Measurements from ENCODE around the gene TMC8. TPM values are rescaled to one million over a fixed set of nuclear protein-coding genes. Genes with fewer than 3 reads are reported as not detected.

Gene TMC8
- polyA plus RNA-seq, 1 of the 3 experiments (the other 2 are of a cell fraction): 0.18 TPM

DNA sequence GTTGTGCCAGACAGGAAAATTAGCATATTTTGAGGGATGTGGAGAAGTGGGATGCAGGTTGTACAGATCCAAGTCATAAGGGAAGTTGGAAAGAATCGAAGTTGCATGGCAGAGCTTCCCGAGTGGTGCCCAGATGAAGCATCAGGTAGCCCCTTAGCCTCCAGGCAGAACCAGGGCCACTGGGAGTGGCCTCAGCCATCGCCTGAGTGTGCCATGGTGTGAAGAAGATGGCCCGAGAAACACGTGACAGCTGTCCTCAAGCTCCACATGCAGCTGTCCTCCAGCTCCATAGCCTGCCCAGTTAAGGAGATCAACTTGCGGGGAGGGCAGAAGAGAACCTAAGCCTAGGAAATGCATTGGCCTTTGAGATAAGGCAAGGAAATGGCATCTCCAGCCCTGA is 35.5 kb upstream of the TMC8 start:
- ChIA-PET POLR2A (no interaction called here), CTCF (interaction anchor here (1.6 to 3.9 kb wide), 7 partner anchors 10 to 155 kb away, joined by 4 to 29 read pairs (median 12); no protein-coding TSS in a partner anchor)
- WGBS (ENCODE audit: low lambda C conversion rate): 89% methylated on average over 6 of the region's 6 CpGs
- H3K9me2 ChIP-seq: no peaks in the 10 kb centered on the region
- no peaks in the 10 kb centered on the region for H3K79me2 ChIP-seq (ENCODE audit: insufficient read depth)
- TF ChIP-seq TEAD4 (IDR thresholded peaks at IDR 0.05; ENCODE audit: borderline replicate concordance, insufficient read depth) (no peak), GABPA (IDR thresholded peaks at IDR 0.05; ENCODE audit: low read depth) (no peak), MEF2A (IDR thresholded peaks at IDR 0.05; ENCODE audit: borderline replicate concordance, low read depth) (no peak), FOXJ3 (CRISPR knock-in tag; IDR thresholded peaks at IDR 0.05) (no peak), RFX5 (IDR thresholded peaks at IDR 0.05; ENCODE audit: low read length) (no peak), TAF1 (IDR thresholded peaks at IDR 0.05; ENCODE audit: borderline replicate concordance, low read depth, low read length) (no peak), FOSL2 (IDR thresholded peaks at IDR 0.05; ENCODE audit: borderline replicate concordance, low read depth) (no peak), YY1 (IDR thresholded peaks at IDR 0.05; ENCODE audit: low read depth) (no peak), JUND (IDR thresholded peaks at IDR 0.05) (no peak)
- TF ChIP-seq, protein P1, sequence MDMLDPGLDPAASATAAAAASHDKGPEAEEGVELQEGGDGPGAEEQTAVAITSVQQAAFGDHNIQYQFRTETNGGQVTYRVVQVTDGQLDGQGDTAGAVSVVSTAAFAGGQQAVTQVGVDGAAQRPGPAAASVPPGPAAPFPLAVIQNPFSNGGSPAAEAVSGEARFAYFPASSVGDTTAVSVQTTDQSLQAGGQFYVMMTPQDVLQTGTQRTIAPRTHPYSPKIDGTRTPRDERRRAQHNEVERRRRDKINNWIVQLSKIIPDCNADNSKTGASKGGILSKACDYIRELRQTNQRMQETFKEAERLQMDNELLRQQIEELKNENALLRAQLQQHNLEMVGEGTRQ (IDR thresholded peaks at IDR 0.05; ENCODE audit: borderline replicate concordance, low read depth, low read length): no peak
- TF ChIP-seq, protein P2, sequence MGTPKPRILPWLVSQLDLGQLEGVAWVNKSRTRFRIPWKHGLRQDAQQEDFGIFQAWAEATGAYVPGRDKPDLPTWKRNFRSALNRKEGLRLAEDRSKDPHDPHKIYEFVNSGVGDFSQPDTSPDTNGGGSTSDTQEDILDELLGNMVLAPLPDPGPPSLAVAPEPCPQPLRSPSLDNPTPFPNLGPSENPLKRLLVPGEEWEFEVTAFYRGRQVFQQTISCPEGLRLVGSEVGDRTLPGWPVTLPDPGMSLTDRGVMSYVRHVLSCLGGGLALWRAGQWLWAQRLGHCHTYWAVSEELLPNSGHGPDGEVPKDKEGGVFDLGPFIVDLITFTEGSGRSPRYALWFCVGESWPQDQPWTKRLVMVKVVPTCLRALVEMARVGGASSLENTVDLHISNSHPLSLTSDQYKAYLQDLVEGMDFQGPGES (IDR thresholded peaks at IDR 0.05; ENCODE audit: low read depth, low read length): no peak
- TF ChIP-seq, protein P3, sequence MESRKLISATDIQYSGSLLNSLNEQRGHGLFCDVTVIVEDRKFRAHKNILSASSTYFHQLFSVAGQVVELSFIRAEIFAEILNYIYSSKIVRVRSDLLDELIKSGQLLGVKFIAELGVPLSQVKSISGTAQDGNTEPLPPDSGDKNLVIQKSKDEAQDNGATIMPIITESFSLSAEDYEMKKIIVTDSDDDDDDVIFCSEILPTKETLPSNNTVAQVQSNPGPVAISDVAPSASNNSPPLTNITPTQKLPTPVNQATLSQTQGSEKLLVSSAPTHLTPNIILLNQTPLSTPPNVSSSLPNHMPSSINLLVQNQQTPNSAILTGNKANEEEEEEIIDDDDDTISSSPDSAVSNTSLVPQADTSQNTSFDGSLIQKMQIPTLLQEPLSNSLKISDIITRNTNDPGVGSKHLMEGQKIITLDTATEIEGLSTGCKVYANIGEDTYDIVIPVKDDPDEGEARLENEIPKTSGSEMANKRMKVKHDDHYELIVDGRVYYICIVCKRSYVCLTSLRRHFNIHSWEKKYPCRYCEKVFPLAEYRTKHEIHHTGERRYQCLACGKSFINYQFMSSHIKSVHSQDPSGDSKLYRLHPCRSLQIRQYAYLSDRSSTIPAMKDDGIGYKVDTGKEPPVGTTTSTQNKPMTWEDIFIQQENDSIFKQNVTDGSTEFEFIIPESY (IDR thresholded peaks at IDR 0.05; ENCODE audit: borderline replicate concordance, low read depth): no peak
- TF ChIP-seq, protein P4, sequence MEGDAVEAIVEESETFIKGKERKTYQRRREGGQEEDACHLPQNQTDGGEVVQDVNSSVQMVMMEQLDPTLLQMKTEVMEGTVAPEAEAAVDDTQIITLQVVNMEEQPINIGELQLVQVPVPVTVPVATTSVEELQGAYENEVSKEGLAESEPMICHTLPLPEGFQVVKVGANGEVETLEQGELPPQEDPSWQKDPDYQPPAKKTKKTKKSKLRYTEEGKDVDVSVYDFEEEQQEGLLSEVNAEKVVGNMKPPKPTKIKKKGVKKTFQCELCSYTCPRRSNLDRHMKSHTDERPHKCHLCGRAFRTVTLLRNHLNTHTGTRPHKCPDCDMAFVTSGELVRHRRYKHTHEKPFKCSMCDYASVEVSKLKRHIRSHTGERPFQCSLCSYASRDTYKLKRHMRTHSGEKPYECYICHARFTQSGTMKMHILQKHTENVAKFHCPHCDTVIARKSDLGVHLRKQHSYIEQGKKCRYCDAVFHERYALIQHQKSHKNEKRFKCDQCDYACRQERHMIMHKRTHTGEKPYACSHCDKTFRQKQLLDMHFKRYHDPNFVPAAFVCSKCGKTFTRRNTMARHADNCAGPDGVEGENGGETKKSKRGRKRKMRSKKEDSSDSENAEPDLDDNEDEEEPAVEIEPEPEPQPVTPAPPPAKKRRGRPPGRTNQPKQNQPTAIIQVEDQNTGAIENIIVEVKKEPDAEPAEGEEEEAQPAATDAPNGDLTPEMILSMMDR (IDR thresholded peaks at IDR 0.05): no peak
- H4K20me1 ChIP-seq (ENCODE audit: insufficient read depth): no peaks in the 10 kb centered on the region
- no peaks in the 10 kb centered on the region for H3K27me3 ChIP-seq (ENCODE audit: insufficient read depth)
- no peak overlapping the region for H3K4me3 ChIP-seq (ENCODE audit: low read depth in 2 of 2, low read length in 1 of 2)
- peaks cover 0 to 3% of the 10 kb centered on the region in 2 experiments; a peak in 1 of 4 replicates for H3K4me1 ChIP-seq (ENCODE audit: control insufficient read depth in 1 of 2, insufficient read depth in 2 of 2, low read depth in 1 of 2, low read length in 1 of 2)
- no peak overlapping the region for H3K9ac ChIP-seq
- no peaks in the 10 kb centered on the region for H3K9me3 ChIP-seq
- no peak overlapping the region for H3K4me2 ChIP-seq
- H2AFZ ChIP-seq (ENCODE audit: low read depth): no peak overlapping the region
- H3K36me3 ChIP-seq (replicated peaks in 1 of 2; ENCODE audit: control insufficient read depth in 1 of 2, insufficient read depth in 2 of 2, low read length in 1 of 2): peaks cover 75 to 89% of the 10 kb centered on the region in 2 experiments
- no peak overlapping the region for H3K27ac ChIP-seq (ENCODE audit: low read depth in 2 of 2, low read length in 1 of 2)
- H3F3A ChIP-seq (replicated peaks; ENCODE audit: insufficient read depth): no peaks in the 10 kb centered on the region
- no peak for DNase-seq

All from SK-N-SH (cell line).